NK-92 (cell line): ENCODE results near the gene DR1.
"Not testable (repeated sequence)": the region's sequence is repeated elsewhere in the genome, so short reads cannot be mapped to it uniquely, and the experiment has no call there.

Experiments used
- DNase-seq: peaks from one replicate; lab custom pipeline; 2025; ENCODE audit not compliant: unreplicated experiment; lab: John Stamatoyannopoulos, UW

The DR1 gene

GRCh38 chr1:93339171-93339697, 6.5 kb upstream of the DR1 start:
- no peak for DNase-seq

GRCh38 chr1:93340090-93340489, 5.6 kb upstream of the DR1 start:
- DNase-seq: no peak

DNA sequence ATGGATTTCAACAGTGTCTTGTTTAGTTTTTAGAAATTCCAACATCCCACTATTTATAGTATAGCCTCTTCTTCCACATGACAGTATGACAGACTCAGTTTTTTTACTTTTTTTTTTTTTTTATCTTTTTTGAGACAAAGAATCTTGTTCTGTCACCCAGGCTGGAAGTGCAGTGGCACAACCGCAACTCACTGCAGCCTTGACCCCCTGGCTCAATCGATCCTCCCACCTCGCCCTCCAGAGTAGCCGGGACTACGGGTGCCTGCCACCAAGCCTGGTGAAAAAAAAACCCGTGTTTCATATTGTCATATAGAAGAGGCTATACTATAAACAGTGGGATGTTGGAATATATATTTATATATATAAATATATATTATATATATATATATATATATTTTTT, 1.2 kb upstream of the DR1 start:
- no peak for DNase-seq

- no peak for DNase-seq
These were observed 648 bp upstream of the DR1 start for GRCh38 chr1:93344886-93345632.

DNA sequence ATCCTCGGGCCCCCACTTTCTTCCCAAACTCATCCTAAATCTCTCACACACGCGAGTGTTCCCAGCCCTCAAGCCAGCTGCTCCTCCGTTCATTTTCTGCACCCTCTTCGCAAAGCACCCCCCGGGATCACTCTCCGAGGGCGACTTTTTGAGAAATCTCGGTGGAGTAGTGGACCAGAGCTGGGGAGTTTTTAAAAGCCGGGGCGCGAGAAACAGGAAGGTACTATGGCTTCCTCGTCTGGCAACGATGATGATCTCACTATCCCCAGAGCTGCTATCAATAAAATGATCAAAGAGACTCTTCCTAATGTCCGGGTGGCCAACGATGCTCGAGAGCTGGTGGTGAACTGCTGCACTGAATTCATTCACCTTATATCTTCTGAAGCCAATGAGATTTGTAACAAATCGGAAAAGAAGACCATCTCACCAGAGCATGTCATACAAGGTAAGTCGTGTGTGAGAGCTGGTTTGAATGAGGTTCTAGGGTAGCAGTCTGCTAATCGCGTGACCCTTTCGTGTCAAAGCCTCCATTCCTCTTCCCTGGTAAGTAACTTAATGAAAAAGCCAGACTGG, 800 bp downstream of the DR1 start:
- no peak for DNase-seq

- no peak for DNase-seq
These were observed 1.7 kb downstream of the DR1 start for GRCh38 chr1:93347334-93347899.

GRCh38 chr1:93348104-93348728, 2.5 kb downstream of the DR1 start:
- DNase-seq: no peak

- no peak for DNase-seq
These were observed 3.8 kb downstream of the DR1 start for GRCh38 chr1:93349231-93350135.

GRCh38 chr1:93350322-93350721, 4.6 kb downstream of the DR1 start:
- DNase-seq: no peak

DNA sequence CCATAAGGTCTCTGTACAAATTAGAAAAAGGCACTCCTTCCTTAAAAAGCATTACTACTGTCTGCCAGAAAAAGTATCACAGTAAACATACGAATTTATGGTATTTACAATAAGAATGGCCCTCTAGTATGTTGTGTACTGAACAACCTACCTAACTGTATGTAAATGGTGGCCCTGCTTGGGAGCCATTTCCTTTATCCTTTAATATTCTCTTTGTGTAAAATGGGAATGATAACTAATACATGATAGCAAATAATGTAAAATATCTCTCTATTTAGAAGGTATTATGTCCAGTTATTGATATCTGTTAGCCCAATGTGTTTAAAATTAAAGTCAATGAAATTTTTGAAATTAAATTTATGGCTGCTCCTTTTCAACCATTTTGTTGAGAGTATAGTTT, 5.2 kb downstream of the DR1 start:
- DNase-seq: no peak

GRCh38 chr1:93351346-93351745, 5.6 kb downstream of the DR1 start:
- DNase-seq: not testable (repeated sequence)

DNA sequence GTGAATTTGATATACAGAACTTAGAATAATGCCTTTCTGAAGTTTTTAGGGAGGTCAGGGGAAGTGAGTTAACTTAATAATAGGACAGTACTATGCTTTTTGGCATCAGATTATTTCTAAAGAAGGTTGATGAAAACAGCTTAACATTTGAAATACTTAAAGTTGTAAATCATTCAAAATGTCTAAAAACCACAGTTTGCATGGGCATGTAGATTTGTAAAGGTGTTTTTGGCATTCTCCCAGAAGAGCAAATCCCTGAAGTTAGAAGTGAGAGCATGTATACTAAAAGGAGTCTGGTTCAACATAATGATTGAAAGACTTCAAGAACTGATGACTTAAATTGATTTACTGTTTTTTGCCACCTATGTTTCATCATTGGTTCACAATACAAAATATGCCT, 6.7 kb downstream of the DR1 start:
- no peak for DNase-seq

GRCh38 chr1:93353286-93353685, 7.6 kb downstream of the DR1 start:
- no peak for DNase-seq

DNA sequence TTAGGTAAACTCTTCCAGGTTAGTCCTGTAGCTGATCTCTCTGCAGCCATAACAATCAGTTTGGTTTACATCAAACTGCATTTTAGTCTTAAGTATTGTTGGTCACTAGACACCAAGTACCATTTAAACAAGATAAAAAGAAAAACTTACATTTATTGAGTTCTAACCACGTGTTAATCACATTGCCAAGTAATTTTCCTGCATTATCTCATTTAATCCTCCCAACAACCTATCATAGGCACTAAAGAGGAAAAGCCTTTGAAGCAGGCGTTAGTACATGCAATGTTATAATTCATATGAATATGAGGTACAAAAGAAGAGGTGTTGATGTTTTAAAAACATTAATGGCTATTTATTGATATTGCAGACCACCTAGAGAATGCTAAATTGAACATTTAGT, 9.0 kb downstream of the DR1 start:
- no peak for DNase-seq

DNA sequence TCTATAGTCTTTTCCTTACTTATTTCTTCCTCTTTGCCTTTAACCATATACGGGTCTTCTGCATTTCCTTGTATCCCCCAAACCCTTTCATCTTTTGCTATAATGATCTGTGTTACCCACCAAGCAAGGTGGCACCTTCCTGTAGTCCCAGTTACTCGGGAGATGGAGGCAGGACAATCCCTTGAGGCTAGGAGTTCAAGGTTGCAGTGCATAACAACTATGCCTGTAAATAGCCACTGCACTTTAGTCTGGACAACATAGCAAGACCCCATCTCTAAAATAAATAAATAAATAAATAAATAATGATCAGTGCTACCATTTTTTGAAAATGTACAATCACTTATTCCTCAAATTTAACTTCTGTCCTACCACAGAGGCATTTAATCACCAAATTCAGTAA, 11.5 kb downstream of the DR1 start:
- DNase-seq: no peak

DNA sequence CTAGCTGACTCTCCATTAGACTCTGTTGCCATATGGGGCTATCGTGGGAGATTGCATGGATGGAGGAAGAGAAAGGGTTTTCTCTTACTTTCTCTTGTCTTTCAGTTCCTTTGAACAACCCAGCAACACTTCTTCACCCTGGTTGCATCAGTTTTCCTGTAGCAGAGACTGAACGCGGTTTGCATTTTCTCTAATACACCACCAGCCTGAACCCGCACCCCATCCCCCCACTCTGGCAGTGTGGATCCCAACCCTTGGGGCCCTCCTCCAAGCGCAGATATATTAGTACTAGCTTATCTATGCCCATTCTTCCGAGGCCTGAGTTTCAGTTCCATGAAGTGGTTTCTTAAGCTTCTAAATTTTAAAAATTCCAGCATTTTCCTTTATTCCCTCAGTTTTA, 12.6 kb downstream of the DR1 start:
- DNase-seq: no peak

GRCh38 chr1:93360111-93360510, 14.4 kb downstream of the DR1 start:
- no peak for DNase-seq

GRCh38 chr1:93362237-93362636, 16.5 kb downstream of the DR1 start:
- DNase-seq: no peak

GRCh38 chr1:93365813-93366212, 20.1 kb downstream of the DR1 start:
- DNase-seq: no peak

DNA sequence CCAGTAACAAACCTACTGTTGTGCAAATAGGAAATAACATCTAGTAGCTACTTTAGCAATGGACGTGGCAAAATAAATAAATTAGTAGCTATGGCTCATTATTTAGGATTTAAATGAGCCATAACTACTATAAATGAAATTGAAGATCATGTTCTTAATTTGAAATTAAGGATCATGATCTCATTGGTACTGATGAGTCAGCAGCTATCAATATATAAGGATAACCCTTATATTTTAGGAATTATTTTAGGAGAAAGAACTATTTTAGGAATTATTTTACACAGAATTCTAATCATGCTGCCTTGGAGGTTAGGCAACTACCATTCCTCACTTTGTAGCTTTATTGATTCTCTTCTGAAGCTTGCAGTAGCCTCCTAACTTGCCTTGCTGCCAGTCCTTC, 24.0 kb downstream of the DR1 start:
- DNase-seq: no peak
